Stimulated activated CD8-positive, alpha-beta memory T cell treated with anti-CD3 and anti-CD28 coated beads, Interleukin-15, amount 100 ng/mL, for 24 hours (primary cell): ENCODE results near the gene PTP4A2.
A peak's percentile ranks its signal among the peaks of the same experiment; 100 is the strongest.

Source experiments
- DNase-seq: peaks from one replicate; pipeline ENCODE4 v3.0.0-alpha.2; 2020; ENCODE audit warnings: low read depth

The PTP4A2 gene

DNA sequence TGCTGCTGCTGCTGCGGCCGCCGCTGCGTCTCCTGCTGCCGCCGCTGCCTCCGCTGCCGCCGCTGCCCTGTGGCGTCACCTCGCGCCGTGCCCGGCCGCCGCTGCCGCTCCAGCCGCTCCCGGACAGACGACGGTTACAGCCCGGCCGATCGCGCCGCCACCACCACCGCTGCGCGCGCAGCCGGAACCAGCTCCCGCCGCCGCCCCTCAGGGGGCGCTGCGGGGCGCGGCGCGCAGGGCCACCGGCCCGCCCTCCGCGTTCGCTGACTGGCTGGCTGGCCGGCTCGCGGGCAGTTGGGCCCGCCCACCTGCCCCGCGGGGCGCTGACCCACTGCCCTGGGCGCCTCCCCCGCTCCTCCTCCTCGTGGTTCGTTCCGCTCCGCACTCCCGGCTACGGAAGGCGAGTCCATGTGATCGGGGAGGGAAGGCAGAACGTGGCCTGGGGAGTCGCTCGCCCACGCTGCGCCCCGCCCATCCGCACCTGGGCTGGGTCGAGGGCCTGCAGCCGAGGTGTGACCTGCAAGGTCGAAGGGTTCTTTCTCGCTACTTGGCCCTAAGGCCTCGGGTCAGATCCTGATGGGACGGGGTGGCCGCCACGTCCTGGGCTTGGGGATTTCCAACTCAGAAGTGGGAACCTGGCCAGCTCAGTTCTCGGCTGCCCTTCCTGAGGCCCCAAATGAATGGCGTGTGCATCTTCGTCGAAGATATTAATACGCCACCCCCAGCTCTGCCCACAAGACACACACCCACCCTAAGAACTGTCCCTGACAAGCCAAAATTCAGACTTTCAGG lies at the start of gene PTP4A2:
Gene PTP4A2 (minus strand): TSS at position 185 of the 792 bp plus-strand sequence. CDS start 19,303 bp downstream, outside the sequence.
- DNase-seq, result peak; percentile 81

DNA sequence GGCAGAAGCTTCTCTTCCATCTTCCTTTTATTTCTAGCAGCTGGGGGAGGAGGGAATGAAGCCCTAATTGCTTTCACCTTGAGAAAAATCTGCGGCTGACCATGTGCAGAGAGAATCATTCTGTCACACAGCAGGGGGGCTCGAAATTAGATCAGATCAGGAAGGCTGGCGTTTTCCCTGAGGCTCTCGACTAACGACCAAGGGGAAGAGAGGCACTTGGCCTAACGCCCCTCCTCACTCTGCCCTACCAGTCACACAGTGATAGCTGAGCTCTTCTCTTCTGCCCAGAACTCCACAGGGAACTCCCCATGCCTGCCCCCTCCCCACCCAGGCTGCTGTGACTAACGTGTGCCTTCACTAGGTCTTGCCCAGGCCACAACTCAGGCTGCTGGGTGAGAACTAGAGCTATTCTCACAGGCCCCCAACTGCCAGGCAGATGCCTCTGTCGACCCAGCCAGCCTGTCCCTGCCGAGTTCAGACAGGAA lies 49.0 kb upstream of the PTP4A2 start:
- no peak for DNase-seq

DNA sequence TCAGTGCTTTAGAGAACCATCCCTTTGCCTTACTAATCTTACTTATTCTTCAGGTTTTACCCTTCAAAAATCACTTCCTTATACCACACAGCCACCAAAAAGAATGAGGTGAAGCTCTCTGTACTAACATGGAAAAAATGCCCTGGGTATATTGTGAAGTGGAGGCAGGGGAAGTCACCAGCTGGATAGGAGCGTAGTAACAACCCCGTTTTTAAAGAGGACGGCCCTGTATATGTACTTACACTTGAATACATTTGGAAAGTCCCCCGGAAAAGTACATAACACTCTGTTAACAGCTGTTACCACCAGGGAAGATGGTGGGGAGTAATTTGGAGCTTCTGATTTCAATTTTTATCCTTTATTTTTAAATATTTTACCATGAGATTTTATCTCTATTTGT lies 47.3 kb upstream of the PTP4A2 start:
- DNase-seq, result no peak

DNA sequence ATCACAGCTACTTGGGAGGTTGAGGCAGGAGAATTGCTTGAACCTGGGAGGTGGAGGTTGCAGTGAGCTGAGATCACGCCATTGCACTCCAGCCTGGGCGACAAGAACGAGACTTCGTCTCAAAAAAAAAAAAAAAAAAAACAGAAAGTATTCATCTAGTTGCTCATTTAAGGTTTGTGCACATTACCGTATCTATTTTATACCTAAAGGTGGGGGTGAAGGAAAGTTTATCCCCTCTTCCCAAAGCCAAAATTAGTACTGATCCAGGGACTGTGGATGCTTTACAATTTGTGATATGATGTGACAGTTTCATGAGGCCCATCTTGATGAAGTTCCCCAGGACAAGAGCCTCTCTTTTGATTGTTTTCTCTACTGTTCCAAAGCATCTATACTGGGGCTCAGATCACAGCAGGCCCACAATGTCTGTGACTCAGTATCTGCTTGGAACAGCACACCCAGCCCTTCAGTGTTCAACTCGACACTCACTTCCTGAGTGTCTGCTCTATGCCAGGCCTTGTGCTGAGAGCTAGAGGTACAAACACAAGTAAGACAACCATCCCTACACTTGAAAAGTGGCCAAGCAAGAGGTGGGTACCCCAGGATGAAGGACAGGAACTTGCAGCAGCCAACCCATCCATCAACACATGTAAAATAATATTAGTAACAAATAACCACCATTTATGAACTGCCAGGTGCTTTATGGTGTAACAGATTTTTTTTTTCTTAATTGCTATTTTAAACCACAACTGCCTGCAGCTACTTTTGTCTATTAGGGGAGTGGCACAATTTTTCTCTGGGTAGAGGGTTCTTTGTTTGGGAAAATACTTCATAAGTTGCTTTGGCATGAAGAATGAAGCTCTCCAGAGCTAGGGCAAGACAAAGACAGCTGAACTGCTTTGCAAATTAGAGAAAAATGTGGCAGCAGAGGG lies 46.5 kb upstream of the PTP4A2 start:
- no peak for DNase-seq

DNA sequence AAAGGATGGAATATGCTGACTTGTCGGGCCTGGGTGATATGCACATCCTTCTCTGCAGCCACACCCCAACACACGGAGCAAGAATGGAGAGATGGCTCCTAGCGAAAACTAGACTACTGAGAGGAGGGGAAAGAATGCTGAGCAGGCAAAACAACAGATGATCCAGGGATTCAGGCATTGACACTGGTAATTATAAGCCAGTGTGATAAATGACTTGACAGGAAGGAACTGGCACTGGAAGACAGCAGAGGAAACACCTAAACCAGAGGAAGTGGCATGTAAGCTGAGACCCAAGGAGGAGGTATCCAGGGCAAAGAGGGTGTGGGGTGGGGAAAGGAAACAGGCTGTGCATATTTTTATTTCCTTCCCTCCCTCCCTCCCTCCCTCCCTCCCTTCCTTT lies 43.8 kb upstream of the PTP4A2 start:
- no peak for DNase-seq

DNA sequence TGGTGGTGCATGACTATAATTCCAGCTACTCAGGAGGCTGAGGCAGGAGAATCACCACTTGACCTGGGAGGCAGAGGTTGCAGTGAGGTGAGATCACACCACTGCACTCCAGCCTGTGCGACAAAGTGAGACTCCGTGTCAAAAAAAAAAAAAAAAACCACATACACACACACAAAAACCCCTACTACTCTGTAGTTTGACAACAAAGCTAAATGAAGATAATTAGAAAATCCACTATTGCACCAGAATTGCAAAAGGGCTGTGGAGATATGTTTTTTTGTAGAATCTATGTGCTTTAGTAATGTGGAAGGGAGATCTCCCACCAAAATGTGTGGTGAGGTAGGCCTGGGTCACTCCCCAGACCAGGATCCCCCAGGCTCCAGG lies 43.3 kb upstream of the PTP4A2 start:
- no peak for DNase-seq

DNA sequence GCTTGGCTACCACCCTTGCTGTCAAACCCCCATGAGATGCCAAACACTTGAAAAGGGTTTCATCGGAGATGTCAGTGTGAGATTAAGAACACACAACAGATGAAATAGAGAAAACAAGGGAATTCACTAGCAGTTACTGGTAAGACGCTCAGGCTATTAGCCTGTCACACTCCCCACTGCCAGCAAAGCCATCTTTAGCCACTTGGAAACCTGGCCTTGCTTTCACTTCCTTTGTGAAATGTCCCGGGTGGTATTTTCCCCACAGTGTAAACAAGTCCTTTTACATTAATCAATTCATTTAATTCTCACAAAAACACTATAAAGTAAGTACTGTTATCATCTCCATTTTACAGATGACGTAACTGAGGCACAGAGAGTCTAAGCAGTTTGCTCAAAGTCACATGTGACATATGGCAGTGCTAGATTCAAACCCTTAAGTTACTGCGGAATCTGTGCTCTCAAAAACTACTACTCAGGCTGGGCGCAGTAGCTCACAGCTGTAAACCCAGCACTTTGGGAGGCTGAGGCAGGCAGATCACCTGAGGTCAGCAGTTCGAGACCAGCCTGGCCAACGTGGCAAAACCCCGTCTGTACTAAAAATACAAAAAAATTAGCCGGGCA lies 42.8 kb upstream of the PTP4A2 start:
- DNase-seq, result no peak

DNA sequence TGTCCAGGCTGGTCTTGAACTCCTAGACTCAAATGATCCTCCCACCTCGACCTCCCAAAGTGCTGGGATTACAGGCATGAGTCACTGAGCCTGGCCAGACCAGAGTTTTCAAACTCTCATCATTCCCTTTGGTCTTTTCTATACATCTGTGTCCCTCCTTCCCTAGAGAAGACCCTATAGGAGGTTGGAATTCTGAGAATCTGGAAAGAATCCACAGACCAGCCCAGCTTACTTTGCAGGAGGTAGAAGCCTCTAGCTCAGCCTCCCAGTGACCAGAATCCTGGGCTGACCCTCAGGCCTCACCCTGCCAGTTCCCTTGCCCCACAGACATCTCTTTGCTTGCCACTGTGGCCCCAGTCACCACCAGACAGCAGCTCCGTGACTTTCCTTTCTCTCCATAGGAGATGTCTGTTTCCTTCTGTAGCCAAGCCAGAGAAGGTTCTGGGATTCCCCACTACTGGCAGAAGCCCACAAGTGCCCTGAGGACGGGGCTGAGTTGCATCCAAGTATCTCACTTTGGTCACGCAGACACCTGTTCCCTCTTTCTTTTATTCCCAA lies 40.8 kb upstream of the PTP4A2 start:
- no peak for DNase-seq

DNA sequence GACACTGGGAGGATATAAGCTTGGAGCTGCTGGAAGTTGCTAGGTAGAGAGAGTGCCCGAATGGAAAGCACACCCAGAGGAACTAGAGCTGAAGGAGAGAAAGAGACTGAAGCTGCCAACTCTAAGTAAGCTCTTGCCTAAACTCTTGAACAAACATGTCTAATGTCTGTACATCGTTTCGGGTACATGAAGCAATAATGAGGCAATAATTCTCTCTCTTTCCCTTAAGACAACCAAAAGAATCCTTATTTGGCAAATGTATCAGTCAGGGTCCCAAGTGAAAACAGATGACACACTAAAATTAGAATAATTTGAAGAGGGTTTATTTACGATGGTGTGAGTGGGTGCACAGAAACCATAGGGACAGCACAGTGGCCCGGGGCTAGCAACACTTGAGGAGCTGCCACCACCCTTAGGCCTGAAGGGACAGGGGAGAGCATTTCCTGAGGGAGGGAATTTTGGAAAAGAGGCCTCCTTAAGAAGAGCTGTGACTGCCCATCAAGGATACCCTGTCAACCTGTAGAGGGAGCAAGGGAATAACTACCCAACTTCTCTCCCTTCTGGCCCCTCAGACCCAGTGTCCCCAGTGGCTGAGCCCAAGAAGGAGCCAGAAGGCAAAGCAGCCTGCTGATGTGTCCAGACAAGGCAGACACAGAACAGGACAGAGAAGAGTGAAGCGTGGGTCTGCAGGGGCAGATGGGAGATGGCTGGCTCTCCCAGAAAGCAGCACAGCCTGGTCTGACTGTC lies 39.4 kb upstream of the PTP4A2 start:
- no peak for DNase-seq

DNA sequence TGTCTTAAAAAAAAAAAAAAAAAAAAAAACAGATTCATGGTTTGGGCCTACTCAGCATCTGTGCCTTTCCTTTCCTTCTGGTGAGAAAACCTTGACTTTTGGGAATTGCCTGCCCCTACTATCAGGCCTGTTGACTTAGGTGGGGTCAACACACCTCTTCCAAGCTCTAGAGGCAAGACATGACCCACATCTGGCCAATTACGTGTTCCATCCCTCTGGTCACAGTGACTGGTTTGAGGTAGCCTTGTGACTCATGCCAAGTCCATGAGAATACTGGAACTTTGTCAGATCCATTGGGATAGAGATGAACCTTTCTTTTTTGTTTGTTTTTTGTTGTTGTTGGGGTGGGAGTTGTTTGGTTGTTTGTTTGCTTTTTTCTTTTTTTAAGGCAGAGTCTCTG lies 38.2 kb upstream of the PTP4A2 start:
- no peak for DNase-seq

DNA sequence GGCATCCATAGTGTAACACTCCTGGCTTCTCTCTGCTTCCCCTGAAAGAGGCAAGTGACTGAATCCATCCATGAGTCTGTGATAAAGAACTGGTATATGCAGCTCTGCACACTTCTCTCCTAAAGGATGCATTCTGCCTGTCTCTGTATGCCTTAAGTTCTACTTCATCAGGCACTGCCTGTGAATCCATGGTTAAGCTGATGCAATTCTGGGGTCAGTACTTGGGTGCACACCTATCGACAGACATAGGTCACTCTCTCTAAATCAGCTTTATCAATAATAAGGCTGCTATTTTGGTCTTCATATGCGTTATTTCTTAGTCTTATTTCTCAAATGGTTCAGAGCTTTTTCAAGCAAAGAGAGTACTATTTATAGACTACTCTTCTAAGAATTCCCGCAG lies 32.7 kb upstream of the PTP4A2 start:
- no peak for DNase-seq

DNA sequence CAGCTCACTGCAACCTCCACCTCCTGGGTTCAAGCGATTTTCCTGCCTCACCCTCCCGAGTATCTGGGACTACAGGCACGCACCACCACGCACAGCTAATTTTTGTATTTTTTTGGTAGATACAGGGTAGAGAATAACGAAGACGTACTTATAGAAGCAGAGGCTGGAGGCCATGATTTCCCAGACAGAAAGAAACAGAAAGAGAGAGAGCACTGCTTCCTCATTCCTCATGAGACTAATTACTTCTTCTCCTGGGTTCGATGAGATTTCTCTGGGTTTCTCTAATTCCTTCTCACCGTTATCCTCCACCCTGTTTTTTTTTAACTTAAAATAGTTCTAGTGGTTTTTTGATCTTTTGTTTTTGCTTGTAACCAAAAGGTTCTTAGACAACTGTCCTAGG lies 23.4 kb upstream of the PTP4A2 start:
- no peak for DNase-seq

DNA sequence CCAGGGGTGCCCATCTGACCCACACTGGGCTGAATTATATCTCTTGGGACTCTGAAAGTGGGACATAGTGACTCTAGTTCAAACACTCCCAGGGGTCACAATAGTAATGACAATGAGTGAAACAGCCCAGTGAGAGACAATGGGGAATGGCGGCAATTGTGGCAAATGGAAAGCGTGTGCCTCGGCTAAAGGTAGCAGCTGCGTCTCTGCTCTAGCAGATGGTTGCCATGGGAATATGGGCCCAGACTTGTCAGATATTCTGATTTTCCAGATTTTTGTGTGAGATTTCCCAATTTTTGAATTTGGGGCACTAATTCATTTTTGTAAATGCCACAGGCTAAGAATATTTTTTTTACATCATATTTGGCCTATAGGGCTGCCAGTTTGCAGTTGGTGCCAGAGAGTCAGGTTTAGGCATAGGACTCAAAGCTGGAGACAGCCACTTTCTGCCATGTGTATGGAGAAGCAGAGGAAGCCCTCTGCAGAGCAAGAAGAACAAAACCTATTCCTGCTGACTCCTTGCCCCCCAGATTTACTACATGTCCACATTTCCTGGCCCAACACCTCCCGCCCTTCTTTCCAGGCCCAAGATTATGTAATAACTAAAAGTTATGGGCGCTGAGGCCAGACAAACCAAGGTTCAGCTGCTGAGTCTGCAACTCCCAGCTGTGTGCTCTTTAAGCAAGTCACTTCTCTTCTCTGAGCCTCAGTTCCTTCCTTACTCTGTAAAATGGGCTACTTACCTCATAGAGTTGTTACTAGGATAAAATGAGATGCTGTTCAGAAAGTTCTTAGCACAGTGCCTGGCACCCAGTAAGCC lies 21.6 kb upstream of the PTP4A2 start:
- no peak for DNase-seq

DNA sequence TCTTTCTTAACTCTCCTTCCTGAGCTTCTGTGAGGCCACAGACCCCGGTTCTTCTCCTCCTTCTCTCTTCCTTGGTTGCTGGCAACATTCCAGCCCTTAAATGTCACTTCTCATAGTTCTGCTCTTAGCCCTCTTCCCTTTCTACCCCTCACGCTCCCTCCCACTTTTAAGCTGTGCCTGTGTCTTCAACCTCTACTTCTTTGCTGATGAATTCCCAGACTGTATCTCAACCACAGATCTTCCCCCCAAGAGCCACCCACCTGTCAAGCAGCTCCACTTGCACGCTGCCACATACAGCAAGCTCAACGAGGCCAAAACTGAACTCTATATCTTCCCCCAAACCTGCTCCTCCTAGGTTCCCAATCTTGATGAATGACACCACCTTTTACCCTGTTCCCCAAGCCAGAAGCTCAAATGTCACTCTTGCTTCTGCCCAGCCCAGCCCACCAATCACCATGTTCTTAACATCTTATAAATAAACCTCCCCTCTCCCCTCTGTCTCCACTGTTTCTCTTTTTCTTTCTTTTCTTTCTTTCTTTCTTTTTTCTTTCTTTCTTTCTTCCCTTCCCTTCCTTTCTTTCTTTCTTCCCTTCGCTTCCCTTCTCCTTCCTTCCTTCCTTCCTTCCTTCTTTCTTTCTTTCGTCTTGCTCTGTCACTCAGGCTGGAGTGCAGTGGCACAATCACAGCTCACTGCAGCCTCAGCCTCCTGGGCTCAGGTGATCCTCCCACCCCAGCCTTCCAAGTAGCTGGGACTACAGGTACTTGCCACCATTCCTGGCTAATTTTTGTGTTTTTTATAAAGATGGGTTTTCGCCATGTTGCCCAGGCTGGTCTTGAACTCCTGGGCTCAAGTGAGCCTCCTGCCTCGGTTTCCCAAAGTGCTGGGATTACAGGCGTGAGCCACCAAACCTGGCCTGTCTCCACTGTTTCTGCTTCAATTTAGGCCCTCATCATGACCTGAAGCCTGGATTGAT lies 19.8 kb upstream of the PTP4A2 start:
- no peak for DNase-seq

DNA sequence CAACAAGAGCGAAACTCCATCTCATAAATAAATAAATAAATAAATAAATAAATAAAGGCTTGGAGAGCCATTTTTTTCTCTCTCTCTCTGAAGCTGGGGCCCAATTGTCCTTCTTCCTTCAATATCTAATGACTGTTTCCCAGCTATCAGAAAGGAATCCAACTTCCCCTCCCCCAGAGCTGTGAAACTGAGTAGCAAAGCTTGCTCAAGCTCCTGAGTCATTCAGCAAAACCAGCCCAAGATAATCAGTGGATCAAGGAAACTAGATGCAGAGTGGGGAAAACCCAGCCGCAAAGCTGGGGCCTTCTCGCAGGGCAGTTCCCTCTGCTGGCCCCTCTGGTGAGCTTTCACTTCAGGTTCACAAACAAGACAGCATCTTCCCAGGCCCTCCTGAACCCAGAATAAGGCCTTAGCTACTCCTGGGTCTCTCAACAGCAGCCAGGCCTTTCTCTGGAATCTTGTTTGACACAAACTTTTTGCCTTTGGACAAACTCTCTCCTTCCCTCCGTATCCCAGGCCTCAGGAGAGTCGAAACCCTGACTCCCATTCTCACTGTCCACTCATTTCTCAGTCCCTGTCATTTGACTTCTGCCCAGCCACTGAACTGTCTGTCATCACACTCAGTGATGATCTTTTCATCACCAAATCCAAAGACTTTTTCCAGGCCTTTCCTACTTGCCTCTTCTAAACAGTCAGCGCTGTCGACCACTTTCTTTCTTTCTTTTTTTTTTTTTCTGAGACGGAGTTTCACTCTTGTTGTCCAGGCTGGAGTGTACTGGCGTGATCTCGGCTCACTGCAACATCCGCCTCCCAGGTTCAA lies 18.0 kb upstream of the PTP4A2 start:
- DNase-seq, result no peak

DNA sequence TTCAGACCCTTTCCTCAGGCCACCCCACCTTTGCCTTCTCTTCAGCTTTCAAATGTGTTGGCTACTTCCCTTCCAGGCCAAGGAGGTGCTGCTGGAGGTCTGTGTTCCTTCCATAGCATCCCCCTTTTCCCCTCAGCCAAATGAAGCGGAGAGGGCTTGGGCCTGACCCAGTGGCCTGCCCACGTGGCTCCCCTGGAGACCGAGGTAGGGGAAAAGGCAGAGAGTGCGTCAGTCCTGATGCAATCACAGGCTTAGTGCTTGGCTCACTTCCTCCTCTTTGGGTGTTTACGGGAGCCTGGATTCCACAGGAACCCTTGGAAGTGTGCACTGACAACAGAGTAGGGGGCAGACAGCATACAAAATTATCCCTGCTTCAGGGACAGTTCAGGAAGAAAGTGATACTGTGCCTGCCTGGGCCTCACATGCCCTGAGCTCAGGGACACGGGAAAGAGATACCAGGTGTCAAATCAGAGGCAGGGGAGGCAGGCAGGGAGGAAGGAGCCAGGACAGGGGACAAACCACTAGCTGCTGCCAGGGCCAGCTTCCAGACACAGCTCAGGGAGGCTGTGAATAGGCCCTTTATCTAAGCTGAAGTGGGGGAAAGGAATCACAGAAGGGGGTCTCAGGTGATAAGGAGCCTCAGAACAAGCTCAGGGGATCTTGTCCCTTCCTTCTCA lies 16.6 kb upstream of the PTP4A2 start:
- DNase-seq, result no peak

DNA sequence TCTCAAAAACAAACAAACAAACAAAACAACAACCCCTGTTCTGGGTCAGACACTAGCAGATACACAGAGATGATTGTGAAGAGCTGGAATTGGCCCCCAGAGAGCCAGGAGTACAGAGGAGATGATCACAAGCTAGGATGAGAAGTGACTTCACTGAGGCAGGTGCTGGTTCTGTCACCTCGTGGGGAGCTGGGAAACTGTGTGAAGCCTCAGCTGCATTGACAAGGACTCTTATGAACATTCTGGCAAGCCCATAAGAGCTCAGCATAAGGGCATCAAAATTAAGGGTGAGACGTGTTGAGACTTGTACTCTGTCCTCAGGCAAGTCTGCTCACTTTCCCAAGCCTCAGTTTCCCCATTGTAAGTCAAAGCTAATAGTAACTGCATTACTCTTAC lies 14.7 kb upstream of the PTP4A2 start:
- no peak for DNase-seq

DNA sequence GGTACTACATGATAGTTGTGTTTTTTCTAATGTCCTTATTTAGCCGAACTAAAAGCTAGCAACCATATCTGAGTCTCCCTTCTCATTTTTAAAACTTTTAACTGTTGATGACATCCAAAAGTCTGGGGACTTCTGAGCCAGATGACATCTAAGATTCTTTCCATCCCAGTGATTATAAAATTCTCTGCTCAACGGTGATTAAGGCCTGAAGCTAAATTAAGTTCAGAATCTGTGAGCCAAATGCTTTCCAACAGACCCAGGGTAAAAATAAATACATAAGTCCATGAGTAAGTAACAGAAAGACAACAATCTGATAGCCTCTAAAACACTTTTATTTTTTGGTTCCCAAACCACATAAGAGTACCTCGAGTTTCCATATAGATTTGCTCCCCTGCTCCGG lies 13.1 kb upstream of the PTP4A2 start:
- DNase-seq, result no peak
